Measurements from ENCODE around the gene TADA1.
"Not testable (repeated sequence)": the region's sequence is repeated elsewhere in the genome, so short reads cannot be mapped to it uniquely, and the experiment has no call there.

Gene TADA1

DNA sequence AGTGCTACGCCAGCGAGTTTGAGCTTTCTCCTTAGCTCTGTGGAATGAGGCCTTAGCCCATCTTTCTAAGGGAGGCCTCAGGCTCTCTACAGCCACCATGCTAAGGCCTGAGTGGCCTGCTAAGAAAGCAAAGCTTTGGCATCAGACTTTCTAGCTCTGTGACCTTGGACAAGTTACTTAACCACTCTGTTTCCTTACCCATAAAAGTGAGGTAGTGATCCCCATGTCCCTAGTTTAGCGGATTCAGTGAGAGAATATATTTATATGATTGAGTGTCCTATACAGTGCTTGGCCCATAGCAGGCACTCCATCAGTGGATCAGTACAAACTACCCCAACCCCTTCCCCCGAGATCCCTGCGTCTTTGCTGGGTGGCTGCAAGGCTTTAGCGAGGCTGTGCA lies 32.7 kb downstream of the TADA1 start:
- no peak for DNase-seq

DNA sequence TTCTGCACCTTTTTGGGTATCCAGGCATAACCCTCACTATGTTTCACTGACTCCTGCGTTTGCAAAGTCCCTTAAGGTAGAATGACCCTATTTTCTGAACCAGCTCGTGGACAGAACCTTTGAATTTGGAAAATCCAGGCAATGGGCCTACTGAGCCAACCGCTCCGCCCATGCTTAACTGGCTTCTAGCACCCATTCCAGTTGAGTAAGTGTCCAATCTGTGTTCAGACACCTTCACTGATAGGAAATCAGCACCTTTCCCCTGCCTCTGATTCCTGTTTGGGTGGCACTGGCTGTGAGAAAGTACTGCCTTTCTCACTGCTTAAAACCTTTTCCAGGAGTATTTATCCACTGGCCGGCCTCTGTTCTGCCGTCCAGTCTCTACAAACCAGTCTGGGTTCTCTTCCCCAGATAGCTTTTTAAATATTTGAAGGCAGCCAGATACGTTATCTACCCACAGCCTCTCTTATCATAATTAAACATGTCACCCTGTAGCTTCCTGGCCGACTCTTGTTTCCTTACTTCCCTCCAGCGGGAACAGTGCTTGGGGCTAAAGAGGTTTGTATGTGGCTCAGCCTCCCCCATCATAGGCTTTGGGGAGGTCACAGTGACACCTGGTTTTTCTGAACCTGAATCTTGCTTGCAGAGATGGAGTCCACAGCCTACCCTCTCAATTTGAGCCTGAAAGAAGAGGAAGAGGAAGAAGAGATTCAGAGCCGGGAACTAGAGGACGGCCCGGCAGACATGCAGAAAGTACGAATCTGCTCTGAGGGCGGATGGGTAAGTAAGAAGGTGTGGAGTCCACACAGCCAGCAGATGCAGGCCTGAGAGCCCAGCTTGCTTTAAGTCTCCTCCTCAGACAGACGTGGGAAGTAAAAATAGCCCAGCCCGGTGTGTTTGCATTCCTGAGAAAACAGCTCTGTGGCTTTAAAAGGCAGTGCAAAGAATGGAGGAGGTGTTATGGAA lies 35.5 kb downstream of the TADA1 start:
- no peak for DNase-seq

- peak; percentile 65 for DNase-seq
Measured at GRCh38 chr1:166839600-166840308, 36.3 kb downstream of the TADA1 start.

GRCh38 chr1:166838766-166839599 lies 37.1 kb downstream of the TADA1 start, which contains the start of gene POGK:
POGK (plus strand) TSS chr1:166839475; CDS start chr1:166840957, 1,482 bp downstream.
- DNase-seq, result peak; percentile 92

- no peak for DNase-seq
Measured at GRCh38 chr1:166836733-166837132, 39.3 kb downstream of the TADA1 start.

GRCh38 chr1:166829762-166830161 lies 46.3 kb downstream of the TADA1 start:
- DNase-seq, result not testable (repeated sequence)

- DNase-seq, result no peak
Measured at GRCh38 chr1:166827426-166827825, 48.6 kb downstream of the TADA1 start.

GRCh38 chr1:166822385-166822784 lies 53.7 kb downstream of the TADA1 start:
- no peak for DNase-seq

- no peak for DNase-seq
Measured at GRCh38 chr1:166819974-166820373, 56.1 kb downstream of the TADA1 start.

GRCh38 chr1:166814611-166815010 lies 61.5 kb downstream of the TADA1 start:
- no peak for DNase-seq

GRCh38 chr1:166813508-166814223 lies 62.4 kb downstream of the TADA1 start:
- no peak for DNase-seq

GRCh38 chr1:166811691-166812090 lies 64.4 kb downstream of the TADA1 start:
- DNase-seq, result no peak

DNA sequence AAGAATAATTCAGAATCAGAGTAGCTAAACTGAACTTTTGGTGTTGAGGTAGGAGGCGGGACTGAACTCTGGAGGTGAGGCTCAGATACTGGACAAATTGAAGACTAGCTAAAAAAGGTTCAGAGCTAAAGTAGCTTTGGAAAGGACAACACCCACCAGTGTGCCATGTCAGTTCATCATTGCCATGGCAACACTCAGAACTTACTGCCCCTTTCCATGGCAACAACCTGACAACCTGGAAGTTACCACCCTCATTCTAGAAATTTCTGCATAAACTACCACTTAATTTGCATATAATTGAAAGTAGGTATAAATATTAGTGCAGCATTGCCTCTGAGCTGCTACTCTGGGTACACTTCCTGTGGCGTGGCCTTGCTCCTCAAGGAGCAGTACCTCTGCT lies 67.1 kb downstream of the TADA1 start:
- DNase-seq, result no peak
